ENCODE data around the gene NRCAM.

NRCAM gene

GRCh38 chr7:108136191-108136688 lies 320.0 kb downstream of the NRCAM start:
- no peak for DNase-seq (ENCODE audit: low read depth)
- H3K4me3 ChIP-seq (ENCODE audit: low read length), result no peak overlapping the region
- TF ChIP-seq CTCF (conservative IDR thresholded peaks at IDR 0.05; ENCODE audit: low read depth, low read length), result no peak

DNA sequence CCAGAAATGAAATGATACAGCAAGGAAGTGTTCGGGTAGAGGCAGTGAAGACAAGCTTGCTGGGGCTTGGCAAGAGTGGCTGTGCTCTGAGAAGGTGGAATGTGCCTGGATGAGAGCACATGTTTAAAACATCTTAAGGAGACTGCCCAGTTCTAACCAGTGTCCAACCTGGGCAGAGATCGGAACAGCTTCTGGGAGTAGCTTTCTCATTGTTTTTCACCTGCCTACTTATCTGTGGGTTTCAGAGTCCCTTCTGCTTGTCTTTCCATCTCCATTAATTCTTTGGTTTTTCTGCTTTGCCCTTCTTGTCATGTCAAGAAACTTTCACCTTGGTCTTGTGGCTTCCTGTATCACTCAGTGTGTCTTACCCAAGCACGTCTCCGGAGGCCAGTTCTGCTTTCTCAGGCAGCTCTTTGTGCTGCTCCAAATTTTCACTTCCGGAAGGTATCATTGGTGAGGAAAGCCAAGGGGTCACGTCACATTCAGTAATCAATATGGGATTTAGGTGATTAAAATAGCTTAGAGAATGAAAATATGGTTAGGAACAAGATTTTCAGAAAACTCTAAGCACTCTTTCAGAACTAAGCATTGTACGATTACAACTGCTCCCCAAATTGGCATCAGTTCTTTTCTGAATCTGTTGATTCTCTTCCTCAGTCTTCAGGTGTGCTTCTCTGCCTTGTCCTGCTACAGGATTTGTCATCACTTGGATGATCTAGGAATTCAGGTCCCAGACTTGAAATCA lies 320.6 kb downstream of the NRCAM start:
- no peak for DNase-seq (ENCODE audit: low read depth)
- no peak overlapping the region for H3K4me3 ChIP-seq (ENCODE audit: low read length)
- TF ChIP-seq CTCF (conservative IDR thresholded peaks at IDR 0.05; ENCODE audit: low read depth, low read length), result no peak

- no peak overlapping the region for H3K4me3 ChIP-seq (ENCODE audit: low read length)
- TF ChIP-seq CTCF (conservative IDR thresholded peaks at IDR 0.05; ENCODE audit: low read depth, low read length), result no peak
- DNase-seq (ENCODE audit: low read depth), result no peak
Observed at GRCh38 chr7:108134486-108134885, 321.8 kb downstream of the NRCAM start.

GRCh38 chr7:108132551-108133265 lies 323.5 kb downstream of the NRCAM start:
- peak; percentile 84 for DNase-seq (ENCODE audit: low read depth)
- TF ChIP-seq CTCF (conservative IDR thresholded peaks at IDR 0.05; ENCODE audit: low read depth, low read length), result no peak
- H3K4me3 ChIP-seq (ENCODE audit: low read length), result peak overlapping the region; percentile 11

DNA sequence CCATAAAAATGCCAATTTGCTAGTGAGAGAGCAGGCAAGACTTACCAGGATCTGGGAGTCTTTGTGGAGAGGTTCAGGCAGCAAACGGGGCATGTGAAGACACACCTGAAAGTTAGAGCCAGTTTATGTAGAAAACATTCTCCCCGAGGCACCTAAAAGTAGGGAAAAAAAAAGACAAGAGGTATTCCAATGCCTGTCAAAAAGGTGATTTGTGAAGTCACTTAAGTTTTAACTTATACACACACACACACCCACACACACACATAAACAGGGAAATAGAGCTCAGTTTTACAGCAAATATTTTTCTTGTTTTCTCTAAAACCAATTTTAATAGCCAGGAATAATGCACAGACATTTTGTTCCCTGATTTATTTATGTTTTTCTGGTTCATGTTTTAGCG lies 326.0 kb downstream of the NRCAM start, which contains the start of gene LAMB4:
LAMB4 (minus strand) TSS at position 101 of the 400 bp plus-strand sequence. CDS start 7,197 bp downstream, outside the sequence.
- no peak for TF ChIP-seq CTCF (conservative IDR thresholded peaks at IDR 0.05; ENCODE audit: low read depth, low read length)
- DNase-seq (ENCODE audit: low read depth), result no peak
- H3K4me3 ChIP-seq (ENCODE audit: low read length), result no peak within 1 kb of the TSS

GRCh38 chr7:108129018-108129965 lies 326.9 kb downstream of the NRCAM start:
- no peak overlapping the region for H3K4me3 ChIP-seq (ENCODE audit: low read length)
- no peak for TF ChIP-seq CTCF (conservative IDR thresholded peaks at IDR 0.05; ENCODE audit: low read depth, low read length)
- no peak for DNase-seq (ENCODE audit: low read depth)

Measured in retinal pigment epithelial cell (primary cell).